Vagina (tissue), 2 donors: ENCODE results near the gene ATG9B.

ENCODE experiments used
- POLR2A ChIP-seq, 2 donors: fragments of 450-650 bp; IDR thresholded peaks; one replicate each; pipeline ENCODE4 v1.6.1; 2017; ENCODE audit warnings: antibody characterized with exemption in 2 of 2, mild to moderate bottlenecking in 2 of 2, moderate library complexity in 2 of 2
- POLR2AphosphoS5 ChIP-seq, 2 donors: sonication (generic); formaldehyde crosslinking; IDR thresholded peaks; one replicate each; pipeline ENCODE4 v1.9.0; 2017; ENCODE audit warnings: antibody characterized with exemption in 2 of 2, mild to moderate bottlenecking in 2 of 2, low read depth in 1 of 2; ENCODE audit not compliant: insufficient read depth in 1 of 2
- TF ChIP-seq, protein P1 (sequence below), 3 experiments: fragments of 450-650 bp in 2 of 3; fragments of 200-600 bp in 1 of 3; sonication (generic) in 1 of 3; IDR thresholded peaks; one replicate each; pipeline ENCODE4 v1.5.1; 2017 to 2019; ENCODE audit warnings: antibody characterized with exemption in 3 of 3, mild to moderate bottlenecking in 2 of 3, moderate library complexity in 2 of 3

DNA sequence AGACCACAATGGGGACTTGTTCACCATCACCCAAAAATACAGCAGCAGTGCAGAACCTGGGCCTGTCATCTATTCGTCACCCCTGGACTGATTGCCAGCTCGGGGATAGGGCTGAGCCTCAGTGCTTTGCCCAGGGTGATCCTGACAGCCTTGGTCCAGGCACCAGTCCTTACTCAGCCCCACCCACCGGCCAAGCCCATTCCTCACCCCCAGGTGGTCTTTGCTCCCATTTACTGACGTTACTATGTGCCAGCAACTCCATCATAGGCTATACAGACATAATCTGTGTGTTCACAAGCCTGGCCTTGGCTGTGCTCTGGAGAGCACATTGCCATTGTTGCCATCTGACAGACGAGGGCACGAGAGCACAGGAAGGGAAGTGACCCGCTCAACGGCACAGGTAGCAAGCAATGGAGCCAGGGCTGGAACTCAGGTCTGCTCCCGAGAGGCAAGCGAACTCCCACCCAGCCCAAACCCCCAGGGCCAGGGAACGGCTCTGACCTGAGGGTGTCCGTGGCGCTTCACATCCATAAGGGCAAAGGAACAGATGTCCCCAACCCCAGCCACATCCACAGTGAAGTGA, 6.8 kb downstream of the ATG9B start:
- TF ChIP-seq POLR2AphosphoS5 (IDR thresholded peaks at IDR 0.05; ENCODE audit: insufficient read depth in 1 of 2, low read depth in 1 of 2) (no peak), POLR2A (IDR thresholded peaks at IDR 0.05) (no peak)
- TF ChIP-seq, protein P1, sequence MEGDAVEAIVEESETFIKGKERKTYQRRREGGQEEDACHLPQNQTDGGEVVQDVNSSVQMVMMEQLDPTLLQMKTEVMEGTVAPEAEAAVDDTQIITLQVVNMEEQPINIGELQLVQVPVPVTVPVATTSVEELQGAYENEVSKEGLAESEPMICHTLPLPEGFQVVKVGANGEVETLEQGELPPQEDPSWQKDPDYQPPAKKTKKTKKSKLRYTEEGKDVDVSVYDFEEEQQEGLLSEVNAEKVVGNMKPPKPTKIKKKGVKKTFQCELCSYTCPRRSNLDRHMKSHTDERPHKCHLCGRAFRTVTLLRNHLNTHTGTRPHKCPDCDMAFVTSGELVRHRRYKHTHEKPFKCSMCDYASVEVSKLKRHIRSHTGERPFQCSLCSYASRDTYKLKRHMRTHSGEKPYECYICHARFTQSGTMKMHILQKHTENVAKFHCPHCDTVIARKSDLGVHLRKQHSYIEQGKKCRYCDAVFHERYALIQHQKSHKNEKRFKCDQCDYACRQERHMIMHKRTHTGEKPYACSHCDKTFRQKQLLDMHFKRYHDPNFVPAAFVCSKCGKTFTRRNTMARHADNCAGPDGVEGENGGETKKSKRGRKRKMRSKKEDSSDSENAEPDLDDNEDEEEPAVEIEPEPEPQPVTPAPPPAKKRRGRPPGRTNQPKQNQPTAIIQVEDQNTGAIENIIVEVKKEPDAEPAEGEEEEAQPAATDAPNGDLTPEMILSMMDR (IDR thresholded peaks at IDR 0.05), result no peak
